T-helper 17 cell (primary cell): Measurements from ENCODE around the gene NIPBL. TPM values are rescaled to one million over a fixed set of nuclear protein-coding genes. Genes with fewer than 3 reads are reported as not detected.
"Not testable (repeated sequence)": the region's sequence is repeated elsewhere in the genome, so short reads cannot be mapped to it uniquely, and the experiment has no call there.

Source experiments
- ATAC-seq: fragments of 150-1000 bp; cut with Tn5 transposase; 2 replicates; pipeline ENCODE4 v1.10.0; 2021; ENCODE audit warnings: mild to moderate bottlenecking, moderate library complexity
- DNase-seq, 3 donors: peaks; one replicate each; pipeline versions ENCODE4 v3.0.0 to v3.0.0-alpha.2; 2020 to 2021
- H3K9me3 ChIP-seq: one replicate; pipeline ENCODE4 v1.7.0; 2013; ENCODE audit warnings: low read length, mild to moderate bottlenecking; ENCODE audit not compliant: control insufficient read depth, poor library complexity, severe bottlenecking
- H3K27ac Mint-ChIP-seq: one replicate; pipeline ENCODE4 v1.8.0; 2022; ENCODE audit warnings: mild to moderate bottlenecking, moderate library complexity, mixed read lengths
- H3K27me3 Mint-ChIP-seq: one replicate; pipeline ENCODE4 v1.8.0; 2022; ENCODE audit warnings: mixed read lengths
- H3K36me3 Mint-ChIP-seq: one replicate; pipeline ENCODE4 v1.8.0; 2022; ENCODE audit warnings: low read depth, mixed read lengths
- H3K4me1 Mint-ChIP-seq: one replicate; pipeline ENCODE4 v1.8.0; 2022; ENCODE audit warnings: mild to moderate bottlenecking, mixed read lengths
- H3K4me3 Mint-ChIP-seq: one replicate; pipeline ENCODE4 v1.8.0; 2022; ENCODE audit warnings: mild to moderate bottlenecking, moderate library complexity, mixed read lengths
- total RNA-seq, 4 donors: library from RNA in 2 of 4; stranded (reverse) in 2 of 4; gene quantifications; one replicate each; pipeline ENCODE4 v1.2.3 and lab custom pipeline; 2022 to 2026

The NIPBL gene
- total RNA-seq, 2 donors from 2014 or later: 113 to 118 TPM

DNA sequence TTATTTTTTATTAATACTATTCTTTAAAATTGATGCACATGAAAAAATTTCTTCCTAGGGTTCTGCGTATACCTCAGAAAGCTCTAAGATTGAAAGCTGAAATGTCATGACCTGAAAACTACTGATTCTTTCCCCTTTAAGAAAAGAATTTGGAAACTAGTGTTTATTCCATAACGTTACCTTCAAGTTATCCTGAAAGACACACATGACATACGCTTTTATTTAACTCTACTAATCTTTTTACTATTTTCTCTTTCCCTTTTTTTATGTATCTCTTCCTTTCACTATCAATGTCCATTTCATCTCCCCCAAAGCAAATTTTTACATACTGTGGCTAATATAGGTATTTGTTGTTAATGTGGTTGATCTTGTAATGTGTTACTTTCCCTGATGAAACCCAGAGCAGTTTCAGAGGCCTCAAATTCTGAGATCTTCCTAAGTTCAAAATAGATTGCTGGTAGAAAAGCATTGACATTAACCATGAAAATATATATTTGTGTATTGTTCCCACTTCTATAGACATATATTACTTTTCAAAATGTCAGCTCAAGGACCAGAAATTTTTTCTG, 7.4 kb downstream of the NIPBL start:
- Mint-ChIP-seq H3K27me3 (no peaks in the 10 kb centered on the region), H3K4me1 (peaks cover 52% of the 10 kb centered on the region), H3K36me3 (peaks cover 6% of the 10 kb centered on the region), H3K27ac (peak overlapping the region; percentile 72), H3K4me3 (peak overlapping the region; percentile 50)
- ATAC-seq: no peak
- DNase-seq: no peak
- H3K9me3 ChIP-seq: no peaks in the 10 kb centered on the region

DNA sequence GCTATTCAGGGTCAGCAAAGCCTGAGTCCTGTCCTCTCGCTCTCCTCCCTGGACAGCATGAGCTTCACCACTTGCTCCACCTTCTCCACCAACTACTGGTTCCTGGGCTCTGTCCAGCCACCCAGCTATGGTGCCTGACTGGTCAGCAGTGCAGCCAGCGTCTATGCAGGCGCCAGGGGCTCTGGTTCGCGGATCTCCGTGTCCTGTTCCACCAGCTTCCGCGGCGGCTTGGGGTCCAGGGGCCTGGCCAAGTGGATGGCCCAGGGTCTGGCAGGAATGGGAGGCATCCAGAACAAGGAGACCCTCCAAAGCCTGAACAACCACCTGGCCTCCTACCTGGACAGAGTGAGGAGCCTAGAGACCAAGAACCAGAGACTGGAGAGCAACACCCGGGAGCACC, 8.6 kb downstream of the NIPBL start:
- H3K4me1 Mint-ChIP-seq: peaks cover 57% of the 10 kb centered on the region
- peaks cover 6% of the 10 kb centered on the region for H3K36me3 Mint-ChIP-seq
- H3K27me3 Mint-ChIP-seq: no peaks in the 10 kb centered on the region
- H3K9me3 ChIP-seq: no peaks in the 10 kb centered on the region
- no peak for DNase-seq
- H3K4me3 Mint-ChIP-seq: no peak overlapping the region
- no peak for ATAC-seq
- peak overlapping the region; percentile 11 for H3K27ac Mint-ChIP-seq

DNA sequence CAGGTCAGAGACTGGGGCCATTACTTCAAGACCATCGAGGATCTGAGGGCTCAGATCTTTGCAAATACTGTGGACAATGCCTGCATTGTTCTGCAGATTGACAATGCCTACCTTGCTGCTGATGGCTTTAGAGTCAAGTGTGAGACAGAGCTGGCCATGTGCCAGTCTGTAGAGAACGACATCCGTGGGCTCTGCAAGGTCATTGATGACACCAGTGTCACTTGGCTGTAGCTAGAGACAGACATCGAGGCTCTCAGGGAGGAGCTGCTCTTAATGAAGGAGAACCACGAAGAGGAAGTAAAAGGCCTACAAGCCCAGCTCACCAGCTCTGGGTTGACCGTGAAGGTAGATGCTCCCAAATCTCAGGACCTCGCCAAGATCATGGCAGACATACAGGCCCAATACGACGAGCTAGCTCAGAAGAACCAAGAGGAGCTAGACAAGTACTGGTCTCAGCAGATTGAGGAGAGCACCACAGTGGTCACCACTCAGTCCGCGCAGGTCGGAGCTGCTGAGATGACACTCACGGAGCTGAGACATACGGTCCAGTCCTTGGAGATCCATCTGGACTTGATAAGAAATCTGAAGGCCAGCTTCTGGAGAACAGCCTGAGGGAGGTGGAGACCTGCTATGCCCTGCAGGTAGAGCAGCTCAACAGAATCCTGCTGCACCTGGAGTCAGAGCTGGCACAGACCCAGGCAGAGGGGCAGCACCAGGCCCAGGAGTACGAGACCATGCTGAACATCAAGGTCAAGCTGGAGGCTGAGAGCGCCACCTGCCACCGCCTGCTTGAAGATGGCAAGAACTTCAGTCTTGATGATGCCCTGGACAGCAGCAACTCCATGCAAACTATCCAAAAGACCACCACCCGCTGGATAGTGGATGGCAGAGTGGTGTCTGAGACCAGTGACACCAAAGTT, 9.3 kb downstream of the NIPBL start:
- H3K4me3 Mint-ChIP-seq: peak overlapping the region; percentile 25
- no peaks in the 10 kb centered on the region for H3K9me3 ChIP-seq
- H3K36me3 Mint-ChIP-seq: peaks cover 6% of the 10 kb centered on the region
- peaks cover 55% of the 10 kb centered on the region for H3K4me1 Mint-ChIP-seq
- H3K27me3 Mint-ChIP-seq: no peaks in the 10 kb centered on the region
- ATAC-seq (no peak), DNase-seq (no peak)
- peak overlapping the region; percentile 11 for H3K27ac Mint-ChIP-seq

DNA sequence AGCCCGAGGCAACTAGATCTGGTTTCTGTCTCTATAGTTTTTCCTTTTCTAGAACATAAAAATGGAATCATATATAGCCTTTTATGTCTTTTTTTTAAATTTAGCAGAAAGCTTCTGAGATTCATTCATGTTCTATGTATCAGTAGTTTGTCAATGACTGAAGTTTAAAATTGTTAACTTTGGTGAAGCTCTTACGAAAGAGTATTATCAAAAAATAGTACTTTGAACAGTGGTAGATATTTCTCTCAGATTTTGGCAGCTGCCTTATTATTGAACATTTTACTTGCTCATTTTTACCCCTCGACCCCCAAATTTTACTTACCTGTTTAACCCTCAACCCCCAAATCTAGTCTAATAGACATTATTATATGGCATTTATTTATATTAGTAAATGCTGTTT, 10.2 kb downstream of the NIPBL start:
- H3K4me1 Mint-ChIP-seq: peaks cover 50% of the 10 kb centered on the region
- peak overlapping the region; percentile 25 for H3K4me3 Mint-ChIP-seq
- DNase-seq (no peak), ATAC-seq (no peak)
- no peaks in the 10 kb centered on the region for H3K27me3 Mint-ChIP-seq
- no peaks in the 10 kb centered on the region for H3K9me3 ChIP-seq
- no peak overlapping the region for H3K27ac Mint-ChIP-seq
- peaks cover 6% of the 10 kb centered on the region for H3K36me3 Mint-ChIP-seq

DNA sequence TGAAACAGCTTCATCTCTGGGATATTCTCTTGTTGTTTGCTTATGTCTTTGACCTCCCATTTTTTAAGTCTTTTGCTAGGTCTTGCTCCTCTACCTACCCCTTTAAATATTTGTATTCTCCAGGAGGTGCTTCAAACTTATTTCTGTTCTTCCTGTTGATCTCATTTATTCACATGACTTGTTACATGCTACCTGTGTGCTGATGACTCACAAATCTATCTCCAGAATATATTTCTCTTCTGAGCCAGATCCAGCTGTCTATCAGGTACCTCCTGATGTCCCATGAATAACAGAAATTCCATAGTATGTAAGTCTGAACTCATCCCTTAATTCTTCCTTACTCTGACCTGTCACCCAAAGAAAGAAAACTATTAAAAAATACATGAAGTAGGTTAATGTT, 11.0 kb downstream of the NIPBL start:
- no peaks in the 10 kb centered on the region for H3K9me3 ChIP-seq
- H3K27ac Mint-ChIP-seq: no peak overlapping the region
- H3K4me3 Mint-ChIP-seq: peak overlapping the region; percentile 31
- H3K4me1 Mint-ChIP-seq: peaks cover 43% of the 10 kb centered on the region
- DNase-seq: no peak
- no peaks in the 10 kb centered on the region for H3K27me3 Mint-ChIP-seq
- ATAC-seq: no peak
- peaks cover 6% of the 10 kb centered on the region for H3K36me3 Mint-ChIP-seq

DNA sequence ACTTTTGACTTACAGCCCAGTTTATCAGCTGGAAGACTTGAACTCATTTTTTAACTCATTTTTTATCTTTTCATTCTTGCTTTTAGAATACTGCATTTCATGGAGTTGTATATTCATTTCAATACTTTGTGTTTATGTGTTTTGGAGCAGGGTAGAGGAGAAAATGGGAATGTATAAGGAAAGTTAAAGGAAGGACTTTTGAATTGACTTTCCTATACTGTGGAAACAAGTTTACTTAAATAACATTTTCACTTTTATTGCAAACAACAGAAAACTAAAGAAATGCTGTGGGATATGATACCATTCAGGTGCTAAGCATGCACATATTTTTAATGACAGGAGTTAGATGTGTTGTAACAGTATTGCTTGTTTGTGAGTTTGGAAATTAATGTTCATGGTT, 11.7 kb downstream of the NIPBL start:
- ATAC-seq: no peak
- no peak for DNase-seq
- Mint-ChIP-seq H3K4me1 (peaks cover 43% of the 10 kb centered on the region), H3K4me3 (peak overlapping the region; percentile 36), H3K27ac (no peak overlapping the region), H3K36me3 (peaks cover 6% of the 10 kb centered on the region), H3K27me3 (no peaks in the 10 kb centered on the region)
- H3K9me3 ChIP-seq: no peaks in the 10 kb centered on the region

DNA sequence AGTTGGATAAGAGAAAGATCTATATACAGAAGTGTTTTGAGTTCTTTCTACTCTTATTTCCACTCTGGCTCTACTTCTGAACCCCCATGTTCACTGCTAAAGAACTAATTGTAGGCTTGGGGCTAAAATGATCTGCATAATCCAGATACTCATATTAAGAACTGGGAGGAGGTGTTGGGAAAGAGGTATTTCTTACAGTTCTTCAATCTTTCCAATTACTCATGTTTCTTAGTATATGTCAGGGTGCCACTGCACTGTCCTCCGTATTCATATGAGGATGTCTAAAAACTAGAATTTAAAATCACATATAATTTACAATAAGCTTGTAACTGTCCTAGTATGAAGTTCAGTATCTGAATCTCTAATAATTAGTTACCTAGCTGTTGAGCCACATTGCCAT, 12.7 kb downstream of the NIPBL start:
- H3K27me3 Mint-ChIP-seq: no peaks in the 10 kb centered on the region
- no peak overlapping the region for H3K4me3 Mint-ChIP-seq
- H3K4me1 Mint-ChIP-seq: peaks cover 45% of the 10 kb centered on the region
- ATAC-seq (no peak), DNase-seq (no peak)
- H3K9me3 ChIP-seq: no peaks in the 10 kb centered on the region
- H3K27ac Mint-ChIP-seq: no peak overlapping the region
- peaks cover 6% of the 10 kb centered on the region for H3K36me3 Mint-ChIP-seq

DNA sequence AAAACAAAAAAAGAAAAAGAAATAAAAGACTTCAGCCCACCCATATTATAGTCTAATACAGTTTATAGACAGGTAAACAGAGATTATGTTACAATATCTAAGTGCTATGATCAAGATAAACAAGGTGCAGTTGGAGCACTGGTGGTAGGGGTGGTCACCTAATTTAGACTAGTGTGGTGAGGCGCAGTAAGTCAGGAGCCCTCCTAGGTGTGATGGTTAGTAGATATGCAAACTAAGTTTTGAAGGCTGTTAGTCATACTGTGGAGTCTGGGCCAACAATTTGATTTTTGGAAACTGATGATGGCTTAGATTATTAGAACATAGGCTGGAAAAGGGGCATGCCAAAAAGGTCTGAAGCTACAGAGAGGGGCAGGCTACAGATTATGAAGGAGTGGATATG, 14.7 kb downstream of the NIPBL start:
- peaks cover 46% of the 10 kb centered on the region for H3K4me1 Mint-ChIP-seq
- no peak overlapping the region for H3K27ac Mint-ChIP-seq
- DNase-seq: no peak
- no peaks in the 10 kb centered on the region for H3K27me3 Mint-ChIP-seq
- H3K36me3 Mint-ChIP-seq: peaks cover 4% of the 10 kb centered on the region
- no peaks in the 10 kb centered on the region for H3K9me3 ChIP-seq
- H3K4me3 Mint-ChIP-seq: no peak overlapping the region
- ATAC-seq: no peak

DNA sequence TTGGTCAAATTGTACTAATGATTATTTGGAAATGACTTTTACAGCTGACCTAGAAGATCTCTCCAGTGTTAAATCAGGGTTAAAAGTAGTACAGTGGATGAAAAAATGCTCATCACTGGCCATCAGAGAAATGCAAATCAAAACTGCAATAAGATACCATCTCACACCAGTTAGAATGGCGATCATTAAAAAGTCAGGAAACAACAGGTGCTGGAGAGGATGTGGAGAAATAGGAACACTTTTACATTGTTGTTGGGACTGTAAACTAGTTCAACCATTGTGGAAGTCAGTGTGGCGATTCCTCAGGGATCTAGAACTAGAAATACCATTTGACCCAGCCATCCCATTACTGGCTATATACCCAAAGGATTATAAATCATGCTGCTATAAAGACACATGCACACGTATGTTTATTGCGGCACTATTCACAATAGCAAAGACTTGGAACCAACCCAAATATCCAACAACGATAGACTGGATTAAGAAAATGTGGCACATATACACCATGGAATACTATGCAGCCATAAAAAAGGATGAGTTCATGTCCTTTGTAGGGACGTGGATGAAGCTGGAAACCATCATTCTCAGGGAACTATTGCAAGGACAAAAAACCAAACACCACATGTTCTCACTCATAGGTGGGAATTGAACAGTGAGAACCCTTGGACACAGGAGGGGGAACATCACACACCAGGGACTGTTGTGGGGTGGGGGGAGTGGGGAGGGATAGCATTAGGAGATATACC, 15.7 kb downstream of the NIPBL start:
- not testable (repeated sequence) for H3K27ac Mint-ChIP-seq, H3K9me3 ChIP-seq, ATAC-seq, H3K27me3 Mint-ChIP-seq, H3K4me3 Mint-ChIP-seq, DNase-seq, H3K36me3 Mint-ChIP-seq
- peaks cover 46% of the 10 kb centered on the region for H3K4me1 Mint-ChIP-seq

DNA sequence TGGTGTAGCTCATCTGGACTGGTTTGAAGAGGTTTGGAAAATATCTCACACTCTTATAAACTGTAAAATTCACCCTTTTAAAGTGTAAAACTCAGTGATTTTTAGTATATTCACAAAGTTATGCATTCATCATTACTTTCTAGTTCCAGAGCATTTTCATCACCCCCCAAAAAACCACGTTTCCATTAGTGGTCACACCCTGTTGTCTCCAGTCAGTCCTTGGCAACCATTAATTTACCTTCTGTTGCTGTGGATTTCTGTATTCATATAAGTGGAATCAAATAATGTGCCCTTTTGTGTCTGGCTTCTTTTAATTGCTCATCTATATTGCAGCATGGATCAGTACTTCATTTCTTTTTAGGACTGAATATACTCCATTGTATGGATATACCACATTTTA, 18.4 kb downstream of the NIPBL start:
- H3K4me3 Mint-ChIP-seq: no peak overlapping the region
- ATAC-seq (no peak), DNase-seq (no peak)
- no peaks in the 10 kb centered on the region for H3K9me3 ChIP-seq
- no peak overlapping the region for H3K27ac Mint-ChIP-seq
- peaks cover 39% of the 10 kb centered on the region for H3K4me1 Mint-ChIP-seq
- H3K36me3 Mint-ChIP-seq: no peaks in the 10 kb centered on the region
- H3K27me3 Mint-ChIP-seq: no peaks in the 10 kb centered on the region

DNA sequence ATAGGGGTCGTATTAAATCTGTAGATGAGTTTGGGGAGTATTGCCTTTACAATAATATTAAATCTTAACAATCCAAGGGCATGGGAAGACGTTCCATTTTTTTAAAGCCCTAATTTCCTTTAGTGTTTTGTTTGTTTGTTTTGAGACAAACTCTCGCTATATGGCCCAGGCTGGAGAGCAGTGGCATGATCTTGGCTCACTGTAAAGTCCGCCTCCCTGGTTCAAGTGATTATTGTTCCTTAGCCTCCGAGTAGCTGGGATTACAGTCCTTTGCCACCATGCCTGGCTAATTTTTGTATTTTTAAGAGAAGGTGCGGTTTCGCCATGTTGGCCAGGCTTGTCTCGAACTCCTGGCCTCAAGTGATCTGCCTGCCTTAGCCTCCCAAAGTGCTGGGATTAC, 19.9 kb downstream of the NIPBL start:
- Mint-ChIP-seq H3K27me3 (no peaks in the 10 kb centered on the region), H3K4me3 (no peak overlapping the region), H3K27ac (no peak overlapping the region), H3K4me1 (peaks cover 39% of the 10 kb centered on the region), H3K36me3 (no peaks in the 10 kb centered on the region)
- no peak for ATAC-seq
- no peak for DNase-seq
- no peaks in the 10 kb centered on the region for H3K9me3 ChIP-seq

DNA sequence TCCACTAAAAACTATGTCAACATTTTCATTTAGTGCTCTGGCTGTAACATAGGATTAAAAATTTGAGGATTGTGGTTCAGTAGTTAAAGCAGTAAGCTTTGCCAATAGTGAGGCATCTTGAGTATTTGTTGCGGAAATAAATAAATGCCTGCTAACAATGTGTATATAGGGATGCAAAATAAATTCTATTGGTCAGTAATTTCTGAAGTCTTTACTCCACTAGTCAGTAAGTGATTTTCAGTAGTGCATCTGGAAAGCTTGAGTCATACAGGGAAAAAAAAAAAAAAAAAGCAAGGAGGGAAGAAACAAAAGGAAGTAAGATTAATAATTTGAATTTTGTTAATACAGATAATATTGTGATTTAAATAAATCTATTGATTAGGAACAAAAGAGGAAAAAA, 21.0 kb downstream of the NIPBL start:
- ATAC-seq (no peak), DNase-seq (no peak)
- no peaks in the 10 kb centered on the region for H3K9me3 ChIP-seq
- peaks cover 47% of the 10 kb centered on the region for H3K4me1 Mint-ChIP-seq
- H3K27me3 Mint-ChIP-seq: no peaks in the 10 kb centered on the region
- no peaks in the 10 kb centered on the region for H3K36me3 Mint-ChIP-seq
- peak overlapping the region; percentile 21 for H3K4me3 Mint-ChIP-seq
- H3K27ac Mint-ChIP-seq: no peak overlapping the region

DNA sequence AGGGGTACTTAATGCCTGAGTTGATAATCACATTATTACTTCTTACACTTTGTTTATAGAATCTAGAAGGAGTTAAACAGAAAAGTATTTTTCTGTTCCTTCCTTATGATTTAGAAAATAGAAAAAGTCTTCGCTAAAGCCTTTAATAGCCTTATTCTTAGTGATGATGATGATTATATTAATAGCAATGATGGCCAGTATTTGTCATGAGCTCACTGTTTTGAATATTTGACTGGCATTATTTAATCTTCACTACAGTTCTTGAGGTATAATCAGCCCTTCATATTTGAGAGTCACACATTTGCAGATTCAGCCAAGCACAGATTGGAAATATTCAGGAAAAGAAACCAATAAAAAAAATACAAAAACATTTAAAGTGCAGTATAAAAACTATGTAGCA, 23.3 kb downstream of the NIPBL start:
- Mint-ChIP-seq H3K4me3 (no peak overlapping the region), H3K4me1 (peaks cover 44% of the 10 kb centered on the region), H3K27ac (no peak overlapping the region), H3K36me3 (no peaks in the 10 kb centered on the region), H3K27me3 (no peaks in the 10 kb centered on the region)
- ATAC-seq: no peak
- no peak for DNase-seq
- H3K9me3 ChIP-seq: no peaks in the 10 kb centered on the region
